Stomach (tissue), 4 donors: Measurements from ENCODE around the gene ORM1.

ENCODE experiments used
- POLR2AphosphoS5 ChIP-seq, 3 donors: sonication (generic); formaldehyde crosslinking; IDR thresholded peaks; one replicate each; pipeline ENCODE4 v1.6.1; 2016; ENCODE audit warnings: antibody characterized with exemption in 3 of 3
- TF ChIP-seq, protein P1 (sequence below), 7 experiments: fragments of 450-650 bp in 4 of 7; fragments of 200-600 bp in 3 of 7; sonication (generic) in 3 of 7; IDR thresholded peaks; one replicate each; pipeline ENCODE4 v1.5.1; 2016 to 2019; ENCODE audit warnings: antibody characterized with exemption in 7 of 7, control low read depth in 2 of 7, mild to moderate bottlenecking in 1 of 7

DNA sequence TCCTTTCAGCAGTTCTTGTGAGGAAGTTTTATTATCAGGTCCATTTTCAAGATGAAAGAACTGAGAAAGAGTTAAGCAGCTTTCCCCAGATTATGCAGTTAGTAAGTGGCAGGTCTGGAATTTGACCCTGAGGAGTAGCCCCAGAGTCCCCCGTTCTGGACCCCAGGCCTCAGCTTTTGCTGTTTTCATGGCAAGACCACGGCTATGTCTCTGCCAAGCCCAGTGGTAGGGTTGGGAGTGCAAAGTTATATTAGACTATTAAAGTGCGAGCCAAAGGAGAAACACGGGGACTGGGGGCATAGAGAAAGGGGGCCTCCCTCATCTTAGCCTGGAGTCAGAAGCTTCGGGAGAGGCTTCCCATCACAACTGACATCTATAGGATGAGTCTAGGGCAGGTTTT is 19.3 kb upstream of the ORM1 start:
- TF ChIP-seq, protein P1, sequence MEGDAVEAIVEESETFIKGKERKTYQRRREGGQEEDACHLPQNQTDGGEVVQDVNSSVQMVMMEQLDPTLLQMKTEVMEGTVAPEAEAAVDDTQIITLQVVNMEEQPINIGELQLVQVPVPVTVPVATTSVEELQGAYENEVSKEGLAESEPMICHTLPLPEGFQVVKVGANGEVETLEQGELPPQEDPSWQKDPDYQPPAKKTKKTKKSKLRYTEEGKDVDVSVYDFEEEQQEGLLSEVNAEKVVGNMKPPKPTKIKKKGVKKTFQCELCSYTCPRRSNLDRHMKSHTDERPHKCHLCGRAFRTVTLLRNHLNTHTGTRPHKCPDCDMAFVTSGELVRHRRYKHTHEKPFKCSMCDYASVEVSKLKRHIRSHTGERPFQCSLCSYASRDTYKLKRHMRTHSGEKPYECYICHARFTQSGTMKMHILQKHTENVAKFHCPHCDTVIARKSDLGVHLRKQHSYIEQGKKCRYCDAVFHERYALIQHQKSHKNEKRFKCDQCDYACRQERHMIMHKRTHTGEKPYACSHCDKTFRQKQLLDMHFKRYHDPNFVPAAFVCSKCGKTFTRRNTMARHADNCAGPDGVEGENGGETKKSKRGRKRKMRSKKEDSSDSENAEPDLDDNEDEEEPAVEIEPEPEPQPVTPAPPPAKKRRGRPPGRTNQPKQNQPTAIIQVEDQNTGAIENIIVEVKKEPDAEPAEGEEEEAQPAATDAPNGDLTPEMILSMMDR (IDR thresholded peaks at IDR 0.05): no peak
- TF ChIP-seq POLR2AphosphoS5 (IDR thresholded peaks at IDR 0.05): no peak
